Karpas-422 (cell line): ENCODE data around the gene OTOG. TPM values are rescaled to one million over a fixed set of nuclear protein-coding genes. Genes with fewer than 3 reads are reported as not detected.

ENCODE experiments used
- DNase-seq: peaks from one replicate; pipeline ENCODE4 v3.0.0-alpha.2; 2015
- H2AFZ ChIP-seq: fragments of 200-600 bp; sonication (generic); 2 replicates; pipeline ENCODE4 v1.6.1; 2014; ENCODE audit warnings: antibody characterized with exemption, low read length, mixed read lengths
- H3K27ac ChIP-seq: fragments of 200-600 bp; sonication (generic); 2 replicates; pipeline ENCODE4 v1.5.1; 2014; ENCODE audit warnings: mild to moderate bottlenecking, low read length, moderate library complexity
- H3K27me3 ChIP-seq: fragments of 200-600 bp; sonication (generic); 2 replicates; pipeline ENCODE4 v1.6.1; 2014; ENCODE audit warnings: low read length, mixed read lengths
- H3K36me3 ChIP-seq: fragments of 200-600 bp; sonication (generic); 2 replicates; pipeline ENCODE4 v1.6.1; 2014; ENCODE audit warnings: low read length, mixed read lengths; ENCODE audit not compliant: insufficient read depth
- H3K4me1 ChIP-seq: fragments of 200-600 bp; sonication (generic); 2 replicates; pipeline ENCODE4 v1.6.1; 2014; ENCODE audit warnings: mild to moderate bottlenecking, low read length, mixed read lengths
- H3K4me2 ChIP-seq: fragments of 200-600 bp; sonication (generic); 2 replicates; pipeline ENCODE4 v1.6.1; 2014; ENCODE audit warnings: low read length, low read depth, mild to moderate bottlenecking; ENCODE audit not compliant: poor library complexity, severe bottlenecking
- H3K4me3 ChIP-seq: fragments of 200-600 bp; sonication (generic); 2 replicates; pipeline ENCODE4 v1.5.1; 2014; ENCODE audit warnings: mild to moderate bottlenecking, antibody characterized with exemption, low read length, mixed read lengths
- H3K79me2 ChIP-seq: fragments of 200-600 bp; sonication (generic); 2 replicates; pipeline ENCODE4 v1.6.1; 2014; ENCODE audit warnings: mild to moderate bottlenecking, low read length, mixed read lengths
- H3K9ac ChIP-seq: fragments of 200-600 bp; sonication (generic); 2 replicates; pipeline ENCODE4 v1.6.0; 2014; ENCODE audit warnings: low read length
- H3K9me2 ChIP-seq: fragments of 200-600 bp; sonication (generic), shearing (Covaris generic); replicated peaks from 2 replicates; pipeline ENCODE4 v1.6.0; 2014; ENCODE audit warnings: mild to moderate bottlenecking, low read length, moderate library complexity; ENCODE audit not compliant: insufficient read depth
- H3K9me3 ChIP-seq: fragments of 300-700, 200-600 bp; sonication (generic); 2 replicates; pipeline ENCODE4 v1.6.1; 2014; ENCODE audit warnings: low read length, mixed read lengths
- H4K20me1 ChIP-seq: fragments of 200-600 bp; sonication (generic); 2 replicates; pipeline ENCODE4 v1.6.1; 2014; ENCODE audit warnings: mild to moderate bottlenecking, antibody characterized with exemption, low read length, low read depth; ENCODE audit not compliant: insufficient read depth
- total RNA-seq: library from RNA; depleted of rRNA; stranded (reverse); fragments of >200 nt; shearing (Covaris generic); gene quantifications from 2 replicates; pipeline ENCODE4 v1.2.3, GENCODE V29; 2014; ENCODE audit warnings: low replicate concordance

Gene OTOG
- total RNA-seq, 1 experiment from 2014 or later = not detected

DNA sequence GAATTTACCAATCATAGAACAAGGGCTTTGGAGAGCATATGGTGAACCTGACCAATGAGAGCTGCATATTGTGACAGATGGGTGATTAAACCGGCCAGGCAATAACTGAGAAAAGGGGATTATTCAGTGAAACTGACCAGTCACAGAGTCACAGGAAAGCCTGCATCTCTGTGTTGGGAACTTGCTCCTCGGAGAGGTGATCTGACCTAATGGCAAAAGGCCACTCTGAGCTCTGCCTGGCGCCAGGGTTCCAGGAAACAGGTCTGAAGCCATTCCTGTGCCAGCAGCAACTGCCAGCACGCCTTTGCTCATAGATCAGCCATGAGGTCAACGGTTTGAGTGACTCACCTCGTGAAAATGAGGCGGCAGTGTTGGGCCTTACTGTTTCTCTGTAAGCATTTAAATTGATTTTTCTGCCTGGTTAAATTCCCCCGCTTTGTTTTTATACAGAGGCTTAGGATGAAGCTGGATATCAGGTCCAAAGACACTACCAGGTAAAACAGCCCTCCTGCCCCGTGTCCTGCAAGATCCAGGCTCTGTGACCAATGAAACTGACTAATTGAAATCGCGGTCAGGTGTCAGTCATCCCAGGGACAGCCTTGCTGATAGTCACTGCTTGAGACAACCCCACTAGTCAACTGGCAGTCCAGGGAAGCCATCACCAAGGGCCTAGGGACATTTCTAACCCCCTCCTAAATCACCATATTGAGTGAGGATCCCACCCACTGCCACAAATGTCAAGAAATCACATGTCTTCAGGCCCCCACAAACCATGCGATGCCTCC lies 136.5 kb downstream of the OTOG start:
- Histone ChIP-seq H3K4me3 (no peak overlapping the region), H3K79me2 (no peaks in the 10 kb centered on the region), H3K36me3 (no peaks in the 10 kb centered on the region), H3K4me1 (no peaks in the 10 kb centered on the region), H3K27ac (no peak overlapping the region), H3K9me2 (no peaks in the 10 kb centered on the region), H3K9me3 (no peaks in the 10 kb centered on the region), H2AFZ (no peak overlapping the region), H3K9ac (no peak overlapping the region), H3K4me2 (no peak overlapping the region), H3K27me3 (no peaks in the 10 kb centered on the region), H4K20me1 (no peaks in the 10 kb centered on the region)
- DNase-seq = no peak

- Histone ChIP-seq H3K9me3 (no peaks in the 10 kb centered on the region), H3K4me2 (no peak overlapping the region), H3K4me1 (no peaks in the 10 kb centered on the region), H3K4me3 (no peak overlapping the region), H3K27me3 (no peaks in the 10 kb centered on the region), H3K9ac (no peak overlapping the region), H3K36me3 (no peaks in the 10 kb centered on the region), H3K27ac (no peak overlapping the region), H3K79me2 (no peaks in the 10 kb centered on the region), H2AFZ (no peak overlapping the region), H4K20me1 (no peaks in the 10 kb centered on the region), H3K9me2 (no peaks in the 10 kb centered on the region)
- DNase-seq = no peak
Measured at GRCh38 chr11:17684550-17684949, 137.5 kb downstream of the OTOG start.

DNA sequence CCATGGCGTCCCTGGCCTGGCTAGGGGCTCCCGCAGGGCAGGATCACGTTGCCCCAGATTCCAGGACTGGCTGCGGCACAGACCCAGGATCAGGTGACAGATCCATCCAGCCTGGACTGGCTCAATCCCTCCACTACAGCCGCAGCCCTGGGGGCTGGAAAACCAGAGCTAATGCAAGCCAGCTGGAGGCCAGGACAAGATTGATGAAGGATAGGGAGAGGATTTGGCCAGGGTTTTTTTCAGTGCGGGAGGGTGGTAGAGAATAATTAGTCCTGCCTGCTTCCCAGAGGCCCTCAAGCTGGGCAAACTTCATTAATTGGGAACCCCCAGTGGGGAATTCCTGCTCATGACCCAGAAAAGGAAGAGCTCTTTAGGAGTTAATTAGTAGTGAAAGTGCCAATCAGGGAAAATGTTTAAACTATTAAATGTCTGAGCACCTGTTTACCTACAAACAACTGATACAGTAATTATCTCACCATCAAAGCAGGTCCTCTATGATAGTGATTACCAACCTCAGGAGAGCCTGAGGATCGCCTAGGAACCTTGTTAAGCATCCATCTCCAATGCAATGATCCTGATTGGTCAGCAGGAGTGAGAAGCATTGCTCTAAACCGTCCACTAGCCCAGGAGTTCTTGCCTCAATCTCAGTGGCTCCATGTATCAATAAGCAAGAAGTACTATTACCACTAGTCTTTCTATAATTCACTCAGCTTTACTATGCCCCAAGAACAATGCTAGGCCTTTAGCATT lies 139.3 kb downstream of the OTOG start:
- H3K27ac ChIP-seq = no peak overlapping the region
- no peak overlapping the region for H2AFZ ChIP-seq
- no peak for DNase-seq
- H3K9ac ChIP-seq = no peak overlapping the region
- H3K9me2 ChIP-seq = no peaks in the 10 kb centered on the region
- no peaks in the 10 kb centered on the region for H3K79me2 ChIP-seq
- H3K4me2 ChIP-seq = no peak overlapping the region
- no peaks in the 10 kb centered on the region for H3K9me3 ChIP-seq
- no peaks in the 10 kb centered on the region for H3K36me3 ChIP-seq
- no peak overlapping the region for H3K4me3 ChIP-seq
- H3K4me1 ChIP-seq = no peaks in the 10 kb centered on the region
- no peaks in the 10 kb centered on the region for H4K20me1 ChIP-seq
- H3K27me3 ChIP-seq = no peaks in the 10 kb centered on the region

GRCh38 chr11:17687946-17688670 lies 141.0 kb downstream of the OTOG start:
- H3K9me3 ChIP-seq = no peaks in the 10 kb centered on the region
- DNase-seq = no peak
- no peaks in the 10 kb centered on the region for H3K27me3 ChIP-seq
- H3K9me2 ChIP-seq = no peaks in the 10 kb centered on the region
- no peak overlapping the region for H3K4me3 ChIP-seq
- no peaks in the 10 kb centered on the region for H3K4me1 ChIP-seq
- no peak overlapping the region for H3K27ac ChIP-seq
- H3K9ac ChIP-seq = no peak overlapping the region
- no peak overlapping the region for H2AFZ ChIP-seq
- H3K79me2 ChIP-seq = no peaks in the 10 kb centered on the region
- H3K36me3 ChIP-seq = no peaks in the 10 kb centered on the region
- H4K20me1 ChIP-seq = no peaks in the 10 kb centered on the region
- no peak overlapping the region for H3K4me2 ChIP-seq

GRCh38 chr11:17691550-17691949 lies 144.5 kb downstream of the OTOG start:
- Histone ChIP-seq H3K4me2 (no peak overlapping the region), H3K27ac (no peak overlapping the region), H3K79me2 (no peaks in the 10 kb centered on the region), H3K9me3 (no peaks in the 10 kb centered on the region), H3K27me3 (no peaks in the 10 kb centered on the region), H3K4me1 (no peaks in the 10 kb centered on the region), H3K4me3 (no peak overlapping the region), H4K20me1 (no peaks in the 10 kb centered on the region), H3K9me2 (no peaks in the 10 kb centered on the region), H3K9ac (no peak overlapping the region), H3K36me3 (no peaks in the 10 kb centered on the region), H2AFZ (no peak overlapping the region)
- DNase-seq = no peak

DNA sequence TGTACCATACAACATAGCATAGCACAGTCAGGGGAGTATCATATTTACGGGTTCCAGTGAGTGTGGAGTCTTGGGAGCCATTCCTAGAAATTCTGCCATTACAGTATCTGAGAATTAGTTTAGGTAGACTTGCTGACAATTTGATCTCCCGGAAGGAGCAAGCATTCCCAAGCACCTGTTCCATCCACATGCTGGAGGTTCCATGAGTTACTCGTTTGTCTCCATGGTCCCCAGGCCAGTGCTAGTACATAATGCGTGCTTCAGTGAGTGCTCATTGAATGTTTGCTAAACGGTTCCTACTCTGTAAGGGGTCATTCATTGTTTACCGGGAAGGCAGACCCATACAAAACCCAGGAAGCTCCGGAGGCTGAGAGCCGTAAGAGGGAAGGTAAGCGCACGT lies 144.9 kb downstream of the OTOG start:
- Histone ChIP-seq H2AFZ (no peak overlapping the region), H3K36me3 (no peaks in the 10 kb centered on the region), H3K4me3 (no peak overlapping the region), H3K9me2 (no peaks in the 10 kb centered on the region), H3K79me2 (no peaks in the 10 kb centered on the region), H3K9me3 (no peaks in the 10 kb centered on the region), H3K4me1 (no peaks in the 10 kb centered on the region), H4K20me1 (no peaks in the 10 kb centered on the region), H3K27me3 (no peaks in the 10 kb centered on the region), H3K4me2 (no peak overlapping the region), H3K27ac (no peak overlapping the region), H3K9ac (no peak overlapping the region)
- no peak for DNase-seq

DNA sequence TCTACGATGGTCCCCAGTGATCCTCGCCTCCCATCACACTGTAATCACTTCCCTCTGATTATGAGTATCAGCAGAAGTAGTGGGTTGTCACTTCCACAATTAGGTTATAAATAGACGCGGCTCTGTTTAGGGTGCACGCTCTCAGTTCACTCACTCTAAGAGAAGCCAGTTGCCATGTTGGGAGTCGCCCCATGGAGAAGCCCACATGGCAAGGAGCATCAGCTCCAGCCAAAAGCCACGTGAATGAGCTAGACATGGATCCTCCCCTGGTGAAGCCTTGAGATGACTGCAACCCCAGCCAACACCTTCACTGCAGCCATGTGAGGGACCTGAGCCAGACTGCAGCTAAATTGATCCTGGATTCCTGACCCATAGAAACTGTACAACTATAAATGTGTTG lies 145.9 kb downstream of the OTOG start:
- H2AFZ ChIP-seq = no peak overlapping the region
- H3K79me2 ChIP-seq = no peaks in the 10 kb centered on the region
- H3K36me3 ChIP-seq = no peaks in the 10 kb centered on the region
- no peaks in the 10 kb centered on the region for H3K9me3 ChIP-seq
- no peaks in the 10 kb centered on the region for H3K9me2 ChIP-seq
- H3K27ac ChIP-seq = no peak overlapping the region
- DNase-seq = no peak
- H3K9ac ChIP-seq = no peak overlapping the region
- H3K27me3 ChIP-seq = no peaks in the 10 kb centered on the region
- no peaks in the 10 kb centered on the region for H3K4me1 ChIP-seq
- H3K4me3 ChIP-seq = no peak overlapping the region
- H3K4me2 ChIP-seq = no peak overlapping the region
- H4K20me1 ChIP-seq = no peaks in the 10 kb centered on the region

- no peaks in the 10 kb centered on the region for H4K20me1 ChIP-seq
- H3K27me3 ChIP-seq = no peaks in the 10 kb centered on the region
Measured at GRCh38 chr11:17693531-17693930, 146.5 kb downstream of the OTOG start.

More at GRCh38 chr11:17693531-17693930, 146.5 kb downstream of the OTOG start:
- Histone ChIP-seq H3K4me3 (no peak overlapping the region), H3K9ac (no peak overlapping the region), H2AFZ (no peak overlapping the region), H3K9me2 (no peaks in the 10 kb centered on the region), H3K36me3 (no peaks in the 10 kb centered on the region), H3K27ac (no peak overlapping the region), H3K9me3 (no peaks in the 10 kb centered on the region), H3K4me2 (no peak overlapping the region), H3K79me2 (no peaks in the 10 kb centered on the region), H3K4me1 (no peaks in the 10 kb centered on the region)
- no peak for DNase-seq
